ENCODE results near the gene EFCAB11. TPM values are rescaled to one million over a fixed set of nuclear protein-coding genes. Genes with fewer than 3 reads are reported as not detected.

Gene EFCAB11
- polyA plus RNA-seq, 1 donor: 23.7 TPM

DNA sequence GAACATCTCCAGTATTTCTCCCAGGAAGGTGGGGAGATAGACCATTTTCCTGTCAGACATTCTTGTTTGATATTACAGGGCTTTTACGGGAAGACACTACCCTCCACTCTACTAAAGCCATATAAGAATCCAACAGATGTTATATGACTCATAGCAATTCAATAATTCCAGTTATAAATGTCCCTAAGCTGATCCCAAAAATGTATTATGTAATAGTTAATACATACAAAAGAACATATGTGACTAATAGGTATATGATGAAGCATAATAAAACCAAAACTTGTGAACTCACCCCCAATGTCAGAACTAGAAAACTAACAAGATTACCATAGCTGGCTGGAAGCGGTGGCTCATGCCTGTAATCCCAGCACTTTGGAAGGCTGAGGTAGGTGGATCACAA is 84.2 kb downstream of the EFCAB11 start:
- no peak for DNase-seq

- no peak for DNase-seq
Measured at GRCh38 chr14:89869606-89870005, 84.9 kb downstream of the EFCAB11 start.

GRCh38 chr14:89866458-89866857 is 88.1 kb downstream of the EFCAB11 start:
- no peak for DNase-seq

GRCh38 chr14:89865153-89865552 is 89.4 kb downstream of the EFCAB11 start:
- DNase-seq: no peak

GRCh38 chr14:89862856-89863255 is 91.7 kb downstream of the EFCAB11 start:
- no peak for DNase-seq

DNA sequence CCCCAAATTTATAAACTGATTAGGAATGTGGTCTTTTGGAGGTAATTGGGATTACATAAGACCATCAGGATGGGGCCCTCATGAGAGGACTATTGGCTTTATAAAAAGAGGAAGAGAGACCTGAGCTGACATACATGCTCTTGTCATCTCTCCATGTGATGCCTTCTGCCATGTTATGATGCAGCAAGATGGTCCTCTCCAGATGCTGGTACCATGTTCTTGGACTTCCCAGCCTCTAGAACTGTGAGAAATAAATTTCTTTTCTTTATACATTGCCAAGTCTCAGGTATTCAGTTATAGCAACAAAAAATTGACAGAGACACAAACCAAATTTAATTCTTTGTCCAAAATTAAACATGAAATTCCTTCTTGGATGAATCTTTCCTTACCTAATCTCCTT is 92.9 kb downstream of the EFCAB11 start:
- DNase-seq: no peak

GRCh38 chr14:89858089-89858488 is 96.4 kb downstream of the EFCAB11 start:
- no peak for DNase-seq

GRCh38 chr14:89856871-89857345 is 97.6 kb downstream of the EFCAB11 start:
- no peak for DNase-seq

DNA sequence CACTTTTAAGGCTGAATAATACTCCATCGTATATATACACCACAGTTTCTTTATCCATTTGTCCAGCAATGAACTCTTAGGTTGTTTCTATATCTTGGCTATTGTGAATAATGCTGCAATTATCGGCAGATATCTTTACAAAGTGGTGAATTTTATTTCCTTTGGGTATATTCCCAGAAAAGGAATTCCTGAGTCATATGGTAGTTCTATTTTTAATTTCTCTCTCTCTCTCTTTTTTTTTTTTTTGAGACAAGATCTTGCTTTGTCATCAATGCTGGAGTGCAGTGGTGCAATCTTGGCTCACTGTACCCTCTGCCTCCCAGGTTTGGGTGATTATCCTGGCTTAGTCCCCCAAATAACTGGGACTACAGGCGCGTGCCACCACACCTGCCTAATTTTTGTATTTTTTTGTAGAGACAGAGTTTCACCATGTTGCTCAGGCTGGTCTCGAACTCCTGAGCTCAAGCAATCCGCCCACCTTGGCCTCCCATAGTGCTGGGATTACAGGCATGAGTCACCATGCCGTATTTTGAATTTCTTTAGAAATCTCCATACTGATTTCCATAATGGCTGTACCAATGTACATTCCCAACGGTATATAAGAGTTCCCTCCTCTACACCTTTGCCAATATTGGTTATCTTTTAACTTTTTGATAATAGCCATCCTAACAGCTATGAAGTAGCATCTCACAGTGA is 98.4 kb downstream of the EFCAB11 start:
- no peak for DNase-seq

GRCh38 chr14:89853936-89854693 is 100.4 kb downstream of the EFCAB11 start:
- no peak for DNase-seq

DNA sequence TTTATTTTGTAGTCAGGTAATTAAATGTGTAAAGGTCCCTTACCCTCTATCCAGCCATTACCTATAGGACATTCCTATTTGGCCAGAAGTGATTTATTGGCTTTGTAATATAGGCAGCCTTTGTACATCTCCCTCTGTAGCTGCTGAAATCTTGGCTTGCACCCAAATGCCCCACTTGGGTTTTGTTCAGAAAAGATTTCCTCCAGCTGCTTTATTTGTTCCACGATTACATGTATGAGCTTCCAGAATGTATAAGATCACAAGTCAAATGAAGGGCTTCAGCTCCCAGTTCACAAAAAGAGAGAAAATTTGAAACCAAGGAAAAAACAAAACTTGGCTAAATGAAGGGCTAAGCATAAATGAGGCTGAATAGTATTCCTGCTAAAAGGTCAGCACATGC is 103.4 kb downstream of the EFCAB11 start:
- DNase-seq: peak; percentile 8

DNA sequence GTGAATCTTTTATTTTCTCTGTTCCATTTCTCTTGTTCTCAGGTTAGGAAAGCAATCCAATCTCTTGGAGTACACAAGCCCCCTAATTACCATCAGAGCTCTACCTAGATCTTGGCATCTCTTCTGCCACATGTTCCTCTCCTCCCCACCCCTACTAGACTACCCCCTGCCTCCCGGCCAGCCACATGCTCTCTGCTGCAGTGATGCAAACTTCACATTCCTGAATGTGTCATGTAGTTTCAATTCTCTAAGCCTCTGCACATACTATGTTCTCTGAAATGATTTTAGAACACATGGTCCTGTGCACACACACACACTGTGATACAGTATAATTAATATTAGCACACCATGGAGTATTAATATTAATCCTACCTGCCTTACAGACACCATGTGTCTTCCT is 104.6 kb downstream of the EFCAB11 start:
- DNase-seq: no peak

GRCh38 chr14:89848165-89848564 is 106.4 kb downstream of the EFCAB11 start:
- DNase-seq: no peak

DNA sequence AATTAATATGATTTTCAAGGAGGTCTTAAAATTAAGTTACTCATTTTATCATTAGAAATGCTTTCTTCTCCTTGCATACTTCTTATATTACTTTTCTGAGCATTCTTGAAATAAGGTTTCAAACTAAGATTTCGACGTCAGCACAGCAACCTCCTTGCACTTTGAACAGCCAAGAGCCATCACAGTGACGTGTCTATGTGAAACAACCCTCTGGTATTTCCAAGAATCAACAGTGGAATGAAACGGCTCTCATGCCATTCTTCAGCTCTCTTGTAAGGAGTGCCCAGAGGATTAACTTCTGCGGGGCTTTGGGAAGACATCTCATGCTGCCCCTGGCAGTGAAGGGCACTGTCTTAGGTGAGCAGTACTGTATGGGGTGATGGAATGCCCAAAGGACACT is 109.2 kb downstream of the EFCAB11 start:
- DNase-seq: no peak

DNA sequence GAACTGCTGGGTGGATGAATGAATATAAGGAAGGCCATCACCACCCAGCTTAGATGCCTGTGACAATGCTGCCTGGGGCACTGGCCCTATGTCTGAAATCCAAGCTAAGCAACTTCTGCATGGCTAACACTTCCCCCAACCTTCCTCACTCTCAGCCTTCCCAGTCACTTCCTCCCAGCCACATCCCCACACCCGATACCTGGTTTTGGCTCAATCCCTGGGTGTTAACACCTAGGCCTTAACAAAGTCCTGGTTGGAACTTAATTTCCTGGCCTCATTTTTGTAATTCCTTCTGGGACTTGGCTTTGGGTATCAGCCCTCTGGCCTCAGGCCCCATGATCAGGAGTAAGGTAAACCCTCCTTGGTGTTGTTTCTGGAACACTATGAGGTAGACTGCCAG is 110.0 kb downstream of the EFCAB11 start:
- DNase-seq: no peak

DNA sequence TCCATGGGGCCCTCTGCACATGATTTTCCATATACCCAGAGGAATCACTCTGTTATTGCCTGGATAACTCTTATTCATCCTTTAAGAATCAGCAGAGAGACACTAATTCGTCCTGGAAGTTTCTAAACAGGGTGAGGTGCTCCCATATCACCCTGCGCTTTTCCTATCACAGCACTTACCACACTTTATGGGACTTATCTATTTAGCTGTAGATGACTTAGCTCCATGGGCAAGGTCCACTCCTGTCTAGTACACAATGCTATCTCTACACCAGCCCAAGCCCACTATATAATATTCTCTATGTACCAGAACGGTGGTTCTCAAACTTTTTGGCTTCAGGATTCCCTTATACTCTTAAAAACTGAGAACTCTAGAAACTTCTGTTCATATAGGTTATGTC is 111.7 kb downstream of the EFCAB11 start:
- no peak for DNase-seq

GRCh38 chr14:89841851-89842250 is 112.7 kb downstream of the EFCAB11 start:
- DNase-seq: no peak

DNA sequence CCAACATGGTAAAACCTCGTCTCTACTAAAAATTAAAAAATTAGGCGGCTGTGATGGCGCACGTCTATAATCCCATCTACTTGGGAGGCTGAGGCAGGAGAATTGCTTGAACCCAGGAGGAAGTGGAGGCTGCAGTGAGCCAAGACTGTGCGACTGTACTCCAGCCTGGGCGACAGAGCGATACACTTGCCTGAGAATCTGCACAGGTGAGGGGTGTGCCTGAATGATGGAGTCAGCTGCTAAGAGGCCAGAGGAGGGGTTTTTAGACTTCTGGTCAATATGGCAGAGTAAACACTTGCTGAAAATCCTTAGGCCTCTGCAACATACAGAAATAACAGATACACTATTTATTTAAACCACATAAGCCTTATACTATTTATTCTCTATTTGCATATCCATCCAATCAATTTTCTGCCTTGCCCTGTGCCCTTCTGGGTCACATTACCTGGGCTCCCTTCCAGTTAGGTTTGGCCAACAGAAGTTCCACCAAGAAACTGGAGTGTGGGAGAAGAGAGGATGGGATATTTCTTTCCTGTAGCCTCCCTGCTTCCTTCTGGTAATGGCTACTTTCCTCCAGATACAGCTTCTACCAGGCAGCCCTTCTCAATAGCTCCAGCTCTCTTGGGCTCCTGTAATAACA is 117.6 kb downstream of the EFCAB11 start:
- DNase-seq: no peak

DNA sequence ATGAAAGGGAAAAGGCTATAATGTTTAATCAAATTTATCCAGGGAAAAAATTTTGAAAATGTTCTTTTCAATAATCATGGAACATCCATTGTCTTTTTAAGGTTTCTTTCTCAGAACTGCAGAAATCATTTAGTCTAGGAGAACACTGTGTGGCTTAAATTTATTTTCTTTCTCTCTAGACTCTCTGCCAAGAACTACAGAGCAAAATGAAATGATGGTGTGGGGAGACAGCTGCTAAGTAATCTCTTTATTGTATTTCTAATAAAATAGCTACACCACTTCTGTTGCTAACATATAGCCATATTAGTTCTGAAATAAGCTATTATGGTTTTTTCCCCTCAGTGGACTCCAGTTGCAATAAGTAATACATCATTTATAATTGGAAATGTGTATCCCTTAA is 120.9 kb downstream of the EFCAB11 start:
- DNase-seq: no peak

DNA sequence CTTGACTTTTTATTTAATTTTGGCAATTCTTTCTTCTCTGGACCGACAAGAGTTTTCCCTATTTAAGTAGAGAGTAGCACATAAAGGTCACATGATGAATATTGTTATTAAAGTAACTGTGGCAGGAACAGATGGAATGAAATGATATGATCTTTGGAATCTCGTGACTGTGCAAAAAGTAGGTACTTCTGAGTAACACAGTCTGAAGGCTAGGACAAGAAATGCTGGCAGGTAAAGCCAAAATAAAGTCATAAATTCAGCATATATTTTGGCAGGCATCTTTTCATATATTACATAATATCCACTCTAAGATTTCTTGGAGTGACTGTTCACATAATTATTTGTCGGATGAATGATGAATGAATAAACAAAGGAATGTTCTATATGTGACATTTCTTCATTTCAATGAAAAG is 121.4 kb downstream of the EFCAB11 start:
- DNase-seq: no peak

DNA sequence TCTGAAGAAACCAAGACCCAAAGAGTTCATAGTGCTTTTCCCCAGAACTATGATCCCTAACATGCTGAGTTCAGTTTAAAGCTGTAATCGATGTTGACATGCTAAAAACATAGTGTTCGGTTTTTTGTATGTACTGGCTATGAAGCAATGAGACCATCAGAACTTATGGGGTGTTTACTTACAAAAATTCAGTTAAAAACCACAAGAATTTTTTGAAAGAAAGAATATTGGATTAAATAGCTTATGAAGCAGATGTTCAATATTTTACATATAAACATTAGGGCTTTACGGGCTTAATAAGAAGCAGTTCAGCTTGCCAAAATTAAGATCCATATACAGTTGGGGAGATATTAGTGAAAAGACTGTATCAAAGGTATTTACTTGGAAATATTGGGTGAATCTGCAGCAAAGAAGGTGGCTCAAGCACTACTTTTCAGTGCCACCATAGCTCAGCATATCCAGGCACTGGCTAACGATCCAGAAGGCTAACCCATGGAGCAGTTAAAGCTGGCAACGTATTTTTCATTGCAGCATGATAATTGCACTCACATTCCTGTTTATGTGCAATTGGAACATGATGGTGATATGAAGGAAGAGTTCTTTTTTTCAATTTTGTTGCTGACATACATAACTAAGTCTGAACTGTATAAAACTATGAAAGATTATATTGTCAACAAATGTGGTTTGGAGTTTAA is 125.9 kb downstream of the EFCAB11 start:
- no peak for DNase-seq

DNA sequence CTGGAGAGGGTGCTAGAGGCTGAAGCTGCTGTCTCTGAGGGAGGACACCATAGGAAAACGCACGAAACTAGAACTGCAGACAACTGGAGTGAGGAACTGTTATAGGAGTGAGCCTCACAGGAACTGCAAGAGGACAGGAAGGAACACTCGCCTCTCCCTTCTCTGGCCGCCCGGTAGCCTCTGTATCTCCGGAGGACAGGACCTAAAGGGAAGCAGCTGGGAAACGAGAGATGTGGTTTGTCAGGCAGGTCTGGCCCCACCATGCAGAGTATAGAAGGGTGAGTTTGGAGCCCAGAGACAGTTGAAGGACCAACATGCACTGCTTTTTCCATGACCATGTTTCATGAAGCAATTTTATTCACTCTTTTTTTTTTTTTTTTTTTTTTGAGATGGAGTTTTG is 127.3 kb downstream of the EFCAB11 start:
- DNase-seq: no peak

- no peak for DNase-seq
Measured at GRCh38 chr14:89826596-89826995, 127.9 kb downstream of the EFCAB11 start.

Data from left kidney (tissue), 2 donors.